ENCODE measurements around the gene UCHL1.

DNA sequence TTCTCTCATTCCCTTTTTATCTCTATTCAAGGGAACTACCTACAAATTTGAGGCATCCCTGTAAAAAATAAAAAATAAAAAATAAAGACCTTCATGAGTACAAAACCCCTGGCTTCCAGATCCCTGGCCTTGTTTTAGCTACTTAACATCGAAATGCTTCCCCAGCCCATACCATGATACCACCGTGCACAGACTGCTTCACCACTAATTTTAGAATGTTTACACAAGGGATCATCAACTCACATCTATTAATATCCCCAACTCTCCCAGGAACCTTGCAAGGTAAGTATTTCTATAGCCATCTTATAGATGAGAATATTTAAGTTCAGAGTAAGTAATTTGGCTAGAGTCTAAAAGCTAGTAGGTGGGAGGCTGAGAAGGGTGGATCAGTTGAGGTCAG lies 51.7 kb downstream of the UCHL1 start:
- TF ChIP-seq, protein P1, sequence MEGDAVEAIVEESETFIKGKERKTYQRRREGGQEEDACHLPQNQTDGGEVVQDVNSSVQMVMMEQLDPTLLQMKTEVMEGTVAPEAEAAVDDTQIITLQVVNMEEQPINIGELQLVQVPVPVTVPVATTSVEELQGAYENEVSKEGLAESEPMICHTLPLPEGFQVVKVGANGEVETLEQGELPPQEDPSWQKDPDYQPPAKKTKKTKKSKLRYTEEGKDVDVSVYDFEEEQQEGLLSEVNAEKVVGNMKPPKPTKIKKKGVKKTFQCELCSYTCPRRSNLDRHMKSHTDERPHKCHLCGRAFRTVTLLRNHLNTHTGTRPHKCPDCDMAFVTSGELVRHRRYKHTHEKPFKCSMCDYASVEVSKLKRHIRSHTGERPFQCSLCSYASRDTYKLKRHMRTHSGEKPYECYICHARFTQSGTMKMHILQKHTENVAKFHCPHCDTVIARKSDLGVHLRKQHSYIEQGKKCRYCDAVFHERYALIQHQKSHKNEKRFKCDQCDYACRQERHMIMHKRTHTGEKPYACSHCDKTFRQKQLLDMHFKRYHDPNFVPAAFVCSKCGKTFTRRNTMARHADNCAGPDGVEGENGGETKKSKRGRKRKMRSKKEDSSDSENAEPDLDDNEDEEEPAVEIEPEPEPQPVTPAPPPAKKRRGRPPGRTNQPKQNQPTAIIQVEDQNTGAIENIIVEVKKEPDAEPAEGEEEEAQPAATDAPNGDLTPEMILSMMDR (IDR thresholded peaks at IDR 0.05; ENCODE audit: low read depth, low read length): no peak
- no peak for TF ChIP-seq EZH2phosphoT487 (IDR thresholded peaks at IDR 0.05; ENCODE audit: low read depth)
